Adipose tissue (tissue), 3 donors: ENCODE data around the gene CARMIL1. TPM values are rescaled to one million over a fixed set of nuclear protein-coding genes. Genes with fewer than 3 reads are reported as not detected.
"Not testable (repeated sequence)": the region's sequence is repeated elsewhere in the genome, so short reads cannot be mapped to it uniquely, and the experiment has no call there.

Experiments
- H3K27ac ChIP-seq: one replicate; pipeline ENCODE4 v1.5.1; 2013; ENCODE audit warnings: low read depth, low read length
- WGBS, 3 donors: extraction: QIAGEN DNeasy Blood & Tissue Kit; methylation state at CpG; one replicate each; pipeline ENCODE4 v1.1.7; 2013; 5-methylcytosine and 5-hydroxymethylcytosine counted together
- polyA plus RNA-seq, 3 donors: library from polyadenylated mRNA; stranded (reverse); fragments of 200-250 nt; gene quantifications; one replicate each; pipeline ENCODE4 v1.2.3, GENCODE V29; 2013
- donor health status: healthy with polysubstance abuse.
- donor health status: Bipolar disorder and iron deficiency.
- donor health status: healthy.

The CARMIL1 gene
- polyA plus RNA-seq, 3 donors: 3.0 to 24.6 (median 3.5) TPM

DNA sequence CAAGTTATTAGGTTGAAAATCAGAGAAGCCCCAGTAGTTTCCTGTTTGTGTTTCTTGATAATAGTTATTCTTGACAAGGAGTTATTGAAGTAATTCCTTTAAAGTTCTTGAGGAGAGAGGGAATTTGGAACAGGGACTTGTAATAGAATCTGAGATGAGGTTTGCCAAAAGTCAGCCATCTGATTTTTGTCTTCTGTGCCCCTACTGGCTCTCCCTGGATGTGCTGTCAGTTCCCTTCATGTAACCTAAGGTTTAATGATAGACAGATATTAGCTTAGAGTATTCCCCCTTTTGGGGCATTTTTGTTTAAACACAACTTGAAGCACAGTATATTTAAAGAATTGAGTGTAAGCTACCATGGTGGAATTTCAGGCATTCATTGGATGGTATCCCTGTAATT is 71.4 kb downstream of the CARMIL1 start:
- H3K27ac ChIP-seq: no peak overlapping the region

DNA sequence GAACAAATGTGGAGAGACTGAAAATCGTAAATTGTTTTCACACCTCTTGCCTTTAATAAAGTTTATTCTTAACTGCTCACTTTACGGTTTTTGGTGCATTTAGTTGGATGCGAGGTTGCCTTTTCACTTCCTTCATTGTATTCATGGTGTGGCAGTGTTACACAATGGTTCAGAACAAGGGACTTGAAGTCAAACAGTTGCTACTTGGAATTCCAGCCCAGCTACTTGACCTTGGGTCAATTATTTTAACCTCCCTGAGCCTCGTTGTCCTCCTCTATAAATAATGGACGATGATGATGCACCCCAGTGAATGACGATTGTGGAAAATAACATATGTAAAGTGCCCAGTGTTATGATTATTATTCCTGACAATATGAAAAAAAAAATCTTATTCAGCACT is 72.3 kb downstream of the CARMIL1 start:
- H3K27ac ChIP-seq: no peak overlapping the region
- WGBS, 3 donors: 76 to 82% (median 82%) methylated on average over 6 of the region's 6 CpGs

DNA sequence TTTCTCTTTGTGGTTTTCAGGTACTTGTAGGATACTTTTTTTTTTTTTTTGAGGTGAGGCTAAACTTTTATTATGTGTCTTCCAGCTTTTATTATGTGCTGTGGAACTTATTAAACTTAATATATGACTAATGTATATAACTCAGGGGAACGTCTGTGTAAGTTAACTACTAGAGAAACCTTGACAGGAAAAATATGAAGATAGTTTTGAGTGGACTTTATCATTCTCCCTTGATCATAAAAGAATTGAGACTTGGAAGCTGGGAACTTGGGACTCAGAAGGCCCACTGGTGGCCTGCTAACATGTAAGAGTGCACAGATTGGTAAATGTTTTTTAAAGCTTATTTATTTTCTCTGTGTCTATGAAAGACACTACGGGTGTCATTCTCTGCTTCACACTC is 73.1 kb downstream of the CARMIL1 start:
- no peak overlapping the region for H3K27ac ChIP-seq
- WGBS, 3 donors: 68 to 76% (median 72%) methylated on average over 2 of the region's 2 CpGs

- WGBS, 3 donors: 65 to 84% (median 73%) methylated on average over 5 of the region's 5 CpGs
- H3K27ac ChIP-seq: no peak overlapping the region
Measured at GRCh38 chr6:25354078-25354932, 75.1 kb downstream of the CARMIL1 start.

DNA sequence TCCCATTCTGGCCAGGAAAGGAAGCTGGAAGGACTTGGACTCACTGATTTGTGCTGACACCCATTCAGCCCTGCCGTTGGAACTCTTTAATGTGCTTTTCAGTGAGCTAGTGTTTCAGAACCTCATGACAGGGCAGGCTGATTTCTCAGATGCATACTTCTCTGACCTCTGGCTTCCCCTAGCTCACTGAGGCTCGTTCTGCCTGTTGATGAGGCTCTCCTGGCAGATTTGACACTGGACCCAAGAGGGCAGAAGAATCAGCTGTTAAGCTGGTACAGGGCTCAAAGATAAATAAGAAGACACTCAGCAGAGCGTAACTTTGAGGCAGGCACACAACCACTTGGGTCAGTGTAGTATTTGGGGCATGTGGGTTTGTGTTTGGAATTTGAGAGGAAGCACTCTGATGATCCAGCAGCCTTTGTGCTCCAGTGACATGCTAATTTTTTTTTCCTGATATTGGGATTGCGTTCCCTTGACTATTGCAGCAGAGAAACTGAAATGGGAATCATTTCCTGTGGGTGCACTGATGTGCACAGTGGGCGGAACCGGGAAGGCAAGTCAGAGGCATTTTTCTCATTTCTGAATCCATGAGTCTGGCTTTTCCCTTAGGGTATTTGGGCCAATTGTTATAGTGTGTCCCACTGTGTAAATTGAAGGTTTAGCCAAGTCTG is 80.2 kb downstream of the CARMIL1 start:
- H3K27ac ChIP-seq: no peak overlapping the region
- WGBS, 3 donors: 35 to 56% (median 42%) methylated on average over 6 of the region's 6 CpGs

- no peak overlapping the region for H3K27ac ChIP-seq
- 44 to 59% (median 45%) methylated on average over 2 of the region's 2 CpGs for WGBS, 3 donors
Measured at GRCh38 chr6:25359891-25360290, 80.7 kb downstream of the CARMIL1 start.

GRCh38 chr6:25360621-25361020 is 81.4 kb downstream of the CARMIL1 start:
- H3K27ac ChIP-seq: no peak overlapping the region
- WGBS, 3 donors: 43 to 52% (median 44%) methylated on average over 1 of the region's 1 CpG

- WGBS, 3 donors: 13 to 49% (median 14%) methylated on average over 2 of the region's 2 CpGs
- no peak overlapping the region for H3K27ac ChIP-seq
Measured at GRCh38 chr6:25363427-25363826, 84.3 kb downstream of the CARMIL1 start.

DNA sequence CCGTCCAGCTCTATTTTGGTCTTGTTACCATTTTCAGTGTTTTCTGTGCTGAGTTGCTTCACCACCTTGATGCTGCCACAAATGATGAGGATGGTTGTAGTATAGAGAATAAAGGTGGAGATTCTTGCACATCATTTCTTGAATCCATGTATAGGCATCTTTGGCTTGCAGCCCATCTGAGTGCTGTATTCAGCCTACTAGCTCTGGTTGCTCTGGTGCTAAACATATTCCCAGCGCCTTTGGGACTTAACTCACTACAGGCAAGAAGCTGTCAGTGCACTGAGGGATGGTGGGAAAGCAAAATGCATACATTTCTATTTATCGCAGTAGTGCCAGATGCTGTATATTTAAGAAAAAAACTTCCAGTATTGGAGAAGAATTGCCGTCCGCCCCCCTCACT is 86.0 kb downstream of the CARMIL1 start:
- WGBS, 3 donors: 92 to 96% (median 94%) methylated on average over 5 of the region's 5 CpGs
- H3K27ac ChIP-seq: no peak overlapping the region

DNA sequence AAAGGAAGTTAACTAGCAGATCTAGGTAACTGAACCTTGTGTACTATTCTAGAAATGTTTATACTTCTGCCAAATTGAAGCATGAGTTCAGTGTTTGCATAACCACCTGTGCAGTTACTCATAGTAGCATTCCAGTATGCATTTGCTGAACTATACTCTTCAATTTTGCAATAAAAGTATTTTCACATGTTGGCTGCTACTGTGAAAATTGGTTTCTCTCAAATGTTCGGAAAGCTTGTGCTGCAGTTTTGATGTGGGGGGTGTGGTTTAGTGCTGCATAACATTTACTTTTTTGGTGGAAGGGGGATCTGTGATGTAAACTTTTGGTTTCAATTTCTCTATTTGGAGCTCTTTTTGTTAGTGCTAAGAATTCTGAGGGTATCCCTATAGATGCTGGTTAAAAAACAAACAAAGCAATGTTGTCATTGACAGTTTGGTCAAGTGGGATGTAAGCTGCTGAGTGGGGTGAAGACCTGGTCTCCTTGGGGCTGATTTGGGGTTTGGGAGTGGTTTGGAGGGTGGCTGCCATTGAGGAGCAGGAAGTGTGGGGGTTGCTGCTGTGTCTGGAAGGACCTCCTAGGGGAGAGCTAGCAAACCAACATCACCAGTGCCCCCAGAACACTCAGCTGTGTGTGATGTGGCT is 87.8 kb downstream of the CARMIL1 start:
- 42 to 56% (median 51%) methylated on average over 1 of the region's 1 CpG for WGBS, 3 donors
- H3K27ac ChIP-seq: no peak overlapping the region

GRCh38 chr6:25369036-25369432 is 89.9 kb downstream of the CARMIL1 start:
- WGBS, 3 donors: 39 to 56% (median 45%) methylated on average over 6 of the region's 6 CpGs
- no peak overlapping the region for H3K27ac ChIP-seq

DNA sequence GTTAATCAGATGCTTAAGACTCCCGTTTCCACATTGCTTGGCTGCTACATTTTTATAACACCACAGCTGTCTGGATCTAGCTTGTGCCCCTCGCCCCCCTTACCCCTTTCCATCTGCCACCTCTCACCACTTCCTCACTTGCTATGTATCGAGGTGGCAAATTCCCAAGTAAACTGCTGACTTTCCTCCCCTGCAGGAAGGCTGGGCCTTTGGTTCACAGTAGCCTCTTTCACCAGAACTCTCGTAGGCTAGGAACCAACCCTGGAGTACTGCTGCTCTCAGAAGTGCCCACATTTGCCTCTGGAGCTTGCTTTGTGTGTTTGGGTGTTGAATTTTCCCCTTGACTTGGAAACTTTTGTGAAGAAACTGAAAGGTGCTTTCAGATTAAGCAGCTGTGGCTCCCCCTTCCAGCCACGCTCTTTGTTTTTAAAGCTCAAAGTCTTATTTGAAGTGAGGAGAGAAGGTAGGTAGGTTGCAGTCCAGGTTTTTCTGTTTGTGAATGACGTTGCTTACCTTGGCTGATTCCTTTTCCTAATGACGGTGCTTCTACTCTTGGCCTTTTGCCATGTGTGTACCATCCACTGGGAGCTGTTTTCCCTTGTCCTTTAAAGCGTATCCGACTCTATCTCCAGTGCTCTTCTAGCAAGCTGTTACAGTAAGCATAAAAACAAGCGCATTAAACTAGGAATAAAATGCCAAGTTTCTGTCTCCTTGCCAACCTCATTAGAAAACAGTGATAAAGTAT is 90.4 kb downstream of the CARMIL1 start:
- no peak overlapping the region for H3K27ac ChIP-seq
- 23 to 46% (median 45%) methylated on average over 10 of the region's 10 CpGs for WGBS, 3 donors

DNA sequence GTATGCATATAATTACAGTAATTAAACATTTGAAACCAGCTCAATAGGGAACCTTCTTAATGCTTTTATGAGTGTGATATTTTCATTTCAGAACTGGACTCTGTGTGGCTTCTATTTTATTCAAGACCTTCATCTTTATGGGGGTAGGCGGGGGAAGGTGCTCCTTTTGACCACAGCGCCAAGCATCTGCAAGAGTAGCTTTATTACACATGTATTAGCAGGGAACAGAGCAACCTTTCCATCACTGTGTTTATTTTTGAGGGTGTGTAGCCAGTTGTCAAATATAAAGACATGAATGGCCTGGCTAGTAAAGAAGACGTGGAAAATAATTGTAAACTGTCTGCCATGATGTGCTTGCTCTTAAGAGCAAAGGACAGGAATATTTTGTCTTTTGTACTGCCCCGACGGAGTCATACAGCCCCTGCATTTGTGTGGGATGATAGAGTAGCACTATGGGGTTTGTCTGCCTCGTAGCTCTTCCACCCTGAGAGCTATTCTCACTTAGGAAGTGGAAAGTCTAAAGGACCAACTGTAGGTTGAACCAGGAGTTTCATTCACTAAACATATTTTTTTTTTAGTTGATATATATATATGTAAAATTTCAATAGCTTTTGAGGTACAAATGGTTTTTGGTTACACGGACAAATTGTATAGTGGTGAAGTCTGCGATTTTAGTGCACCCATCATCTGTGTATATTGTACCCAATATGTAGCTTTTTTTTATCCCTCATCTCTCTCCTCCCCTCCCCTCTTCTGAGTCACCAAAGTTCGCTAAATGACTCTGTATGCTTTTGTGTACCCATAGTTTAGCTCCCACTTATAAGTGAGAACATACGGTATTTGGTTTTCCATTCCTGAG is 91.2 kb downstream of the CARMIL1 start:
- WGBS, 3 donors: 89 to 90% (median 89%) methylated on average over 10 of the region's 10 CpGs
- no peak overlapping the region for H3K27ac ChIP-seq

- WGBS, 3 donors: 95 to 97% (median 95%) methylated on average over 2 of the region's 2 CpGs
- no peak overlapping the region for H3K27ac ChIP-seq
Measured at GRCh38 chr6:25371037-25371347, 91.8 kb downstream of the CARMIL1 start.

DNA sequence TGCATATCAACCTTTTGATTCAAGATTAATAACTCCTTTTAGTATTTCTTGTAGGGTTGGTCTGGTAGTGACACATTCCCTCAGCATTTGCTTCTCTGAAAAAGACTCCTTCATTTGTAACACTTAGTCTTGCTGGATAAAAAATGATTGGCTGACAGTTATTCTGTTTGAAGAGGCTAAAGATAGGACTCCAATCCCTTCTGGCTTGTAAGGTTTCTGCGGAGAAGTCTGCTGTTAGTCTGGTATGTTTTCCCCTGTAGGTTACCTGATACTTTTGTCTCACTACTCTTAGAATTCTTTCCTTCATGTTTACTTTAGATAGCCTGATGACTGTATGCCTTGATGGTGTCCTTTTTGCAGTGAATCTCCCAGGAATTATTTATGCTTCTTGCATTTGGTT is 96.0 kb downstream of the CARMIL1 start:
- WGBS, 3 donors: 95 to 97% (median 97%) methylated on average over 1 of the region's 1 CpG
- H3K27ac ChIP-seq: no peak overlapping the region

DNA sequence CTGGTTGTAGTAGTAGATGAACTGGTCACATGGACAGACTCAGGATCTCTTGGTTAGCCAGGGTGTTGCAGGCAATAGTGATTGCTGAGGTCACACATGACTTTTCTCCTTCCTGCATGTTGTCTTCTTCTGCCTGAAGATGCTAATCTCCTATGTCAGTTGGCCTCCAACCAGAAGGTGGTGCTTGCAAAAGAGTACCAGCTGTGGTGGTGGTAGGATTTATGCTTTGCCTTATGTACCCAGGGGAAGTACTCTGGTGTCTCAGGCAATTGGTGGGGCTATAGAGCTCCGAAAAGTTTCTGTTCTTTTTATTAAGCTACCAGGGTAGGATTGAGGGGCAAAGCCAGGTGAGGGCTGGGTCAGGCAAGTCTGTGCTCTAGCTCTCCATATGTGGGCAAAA is 98.5 kb downstream of the CARMIL1 start:
- 86 to 100% (median 96%) methylated on average over 1 of the region's 1 CpG for WGBS, 3 donors
- H3K27ac ChIP-seq: no peak overlapping the region

GRCh38 chr6:25381077-25381476 is 101.9 kb downstream of the CARMIL1 start:
- H3K27ac ChIP-seq: no peak overlapping the region
- WGBS, 3 donors: 60 to 91% (median 77%) methylated on average over 1 of the region's 1 CpG

DNA sequence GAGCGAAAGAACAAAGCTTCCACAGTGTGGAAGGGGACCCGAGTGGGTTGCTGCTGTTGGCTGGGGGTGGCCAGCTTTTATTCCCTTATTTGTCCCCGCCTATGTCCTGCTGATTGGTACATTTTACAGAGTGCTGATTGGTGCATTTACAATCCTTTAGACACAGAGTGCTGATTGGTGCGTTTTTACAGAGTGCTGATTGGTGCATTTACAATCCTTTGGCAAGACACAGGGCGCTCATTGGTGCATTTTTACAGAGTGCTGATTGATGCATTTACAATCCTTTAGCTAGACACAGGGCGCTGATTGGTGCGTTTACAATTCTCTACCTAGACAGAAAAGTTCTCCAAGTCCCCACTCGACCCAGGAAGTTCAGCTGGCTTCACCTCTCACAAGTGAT is 103.3 kb downstream of the CARMIL1 start:
- WGBS, 3 donors: 92 to 97% (median 96%) methylated on average over 8 of the region's 8 CpGs
- not testable (repeated sequence) for H3K27ac ChIP-seq
